Transverse colon (tissue), 3 donors: Measurements from ENCODE around the gene ZNF526.

ENCODE experiments used
- EP300 ChIP-seq: sonication (generic); formaldehyde crosslinking; IDR thresholded peaks from one replicate; pipeline ENCODE4 v1.6.1; 2017; ENCODE audit warnings: antibody characterized with exemption, low read depth
- POLR2A ChIP-seq: fragments of 450-650 bp; IDR thresholded peaks from one replicate; pipeline ENCODE4 v1.6.1; 2016; ENCODE audit warnings: antibody characterized with exemption, mild to moderate bottlenecking, moderate library complexity
- TF ChIP-seq, protein P1 (sequence below), 5 experiments: fragments of 200-600 bp in 3 of 5; fragments of 450-650 bp in 2 of 5; sonication (generic) in 3 of 5; IDR thresholded peaks; 1 replicate in 2 of 5; 2 replicates in 3 of 5; pipeline ENCODE4 v1.5.1; 2016 to 2017; ENCODE audit warnings: antibody characterized with exemption in 5 of 5, inconsistent platforms in 3 of 5, mild to moderate bottlenecking in 2 of 5, moderate library complexity in 1 of 5

DNA sequence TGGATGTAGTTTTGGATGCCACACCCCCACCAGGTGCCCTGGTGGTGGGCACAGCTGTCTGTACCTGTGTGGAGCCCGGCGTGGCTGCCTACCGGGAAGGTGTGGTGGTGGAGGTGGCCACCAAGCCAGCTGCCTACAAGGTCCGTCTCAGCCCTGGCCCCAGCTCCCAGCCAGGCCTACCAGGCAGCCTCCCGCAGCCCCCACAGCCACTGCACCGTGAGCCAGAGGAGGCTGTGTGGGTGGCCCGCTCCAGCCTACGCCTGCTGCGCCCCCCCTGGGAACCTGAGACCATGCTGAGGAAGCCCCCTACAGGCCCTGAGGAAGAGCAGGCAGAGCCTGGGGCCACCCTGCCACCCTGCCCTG is 52.4 kb downstream of the ZNF526 start:
- TF ChIP-seq, protein P1, sequence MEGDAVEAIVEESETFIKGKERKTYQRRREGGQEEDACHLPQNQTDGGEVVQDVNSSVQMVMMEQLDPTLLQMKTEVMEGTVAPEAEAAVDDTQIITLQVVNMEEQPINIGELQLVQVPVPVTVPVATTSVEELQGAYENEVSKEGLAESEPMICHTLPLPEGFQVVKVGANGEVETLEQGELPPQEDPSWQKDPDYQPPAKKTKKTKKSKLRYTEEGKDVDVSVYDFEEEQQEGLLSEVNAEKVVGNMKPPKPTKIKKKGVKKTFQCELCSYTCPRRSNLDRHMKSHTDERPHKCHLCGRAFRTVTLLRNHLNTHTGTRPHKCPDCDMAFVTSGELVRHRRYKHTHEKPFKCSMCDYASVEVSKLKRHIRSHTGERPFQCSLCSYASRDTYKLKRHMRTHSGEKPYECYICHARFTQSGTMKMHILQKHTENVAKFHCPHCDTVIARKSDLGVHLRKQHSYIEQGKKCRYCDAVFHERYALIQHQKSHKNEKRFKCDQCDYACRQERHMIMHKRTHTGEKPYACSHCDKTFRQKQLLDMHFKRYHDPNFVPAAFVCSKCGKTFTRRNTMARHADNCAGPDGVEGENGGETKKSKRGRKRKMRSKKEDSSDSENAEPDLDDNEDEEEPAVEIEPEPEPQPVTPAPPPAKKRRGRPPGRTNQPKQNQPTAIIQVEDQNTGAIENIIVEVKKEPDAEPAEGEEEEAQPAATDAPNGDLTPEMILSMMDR (IDR thresholded peaks at IDR 0.05), result no peak
- TF ChIP-seq POLR2A (no peak), EP300 (no peak)
